Measurements from ENCODE around the gene SLC12A1.

SLC12A1 gene

DNA sequence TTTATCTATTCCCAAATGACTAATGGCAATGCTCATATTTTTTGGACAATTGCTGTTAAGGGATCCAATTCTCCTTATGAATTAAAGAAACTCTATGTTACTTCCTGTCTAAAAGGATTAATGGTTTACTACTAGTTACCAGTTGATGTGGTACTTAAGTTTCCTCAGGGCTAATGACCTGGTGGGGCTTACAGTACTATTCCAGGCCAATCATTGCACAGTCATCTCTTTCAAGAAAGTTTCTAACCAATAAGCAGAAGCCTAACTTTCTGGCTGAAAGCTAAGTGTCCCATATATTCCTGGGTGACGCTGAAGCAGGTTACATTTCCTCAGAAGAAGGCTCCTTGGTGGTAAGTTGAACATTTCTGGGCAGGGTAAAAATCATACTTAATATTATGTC is at the start of gene SLC12A1:
TSS of gene SLC12A1 (plus strand) at position 322 of the 400 bp plus-strand sequence. CDS start 1,418 bp downstream, outside the sequence.
- no peak for FAIRE-seq
- no peak for DNase-seq (ENCODE audit: insufficient read length, low spot score)
- no peak for TF ChIP-seq POLR2A (IDR thresholded peaks at IDR 0.05; ENCODE audit: low read depth, low read length)

DNA sequence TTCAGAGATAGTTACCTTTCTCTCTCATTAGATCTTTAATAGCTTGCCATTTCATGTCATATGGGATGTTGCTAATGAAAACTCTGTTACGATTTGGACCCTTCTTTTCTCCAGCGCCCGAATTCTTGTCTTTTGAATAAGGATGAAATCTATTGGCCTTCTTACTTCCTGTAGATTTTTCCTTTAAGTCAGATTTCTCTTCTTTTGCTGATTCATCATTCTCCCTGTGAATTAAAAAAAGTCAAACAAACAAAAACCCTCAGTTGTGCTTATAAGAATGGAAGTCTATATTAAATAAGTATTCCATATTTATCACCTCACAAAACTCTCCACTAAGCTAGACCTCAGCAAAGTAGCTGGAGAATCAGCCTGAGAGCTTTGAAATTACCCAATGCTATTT is 37.5 kb upstream of the SLC12A1 start:
- FAIRE-seq (no peak), DNase-seq (ENCODE audit: insufficient read length, low spot score) (no peak)
- no peak for TF ChIP-seq POLR2A (IDR thresholded peaks at IDR 0.05; ENCODE audit: low read depth, low read length)

DNA sequence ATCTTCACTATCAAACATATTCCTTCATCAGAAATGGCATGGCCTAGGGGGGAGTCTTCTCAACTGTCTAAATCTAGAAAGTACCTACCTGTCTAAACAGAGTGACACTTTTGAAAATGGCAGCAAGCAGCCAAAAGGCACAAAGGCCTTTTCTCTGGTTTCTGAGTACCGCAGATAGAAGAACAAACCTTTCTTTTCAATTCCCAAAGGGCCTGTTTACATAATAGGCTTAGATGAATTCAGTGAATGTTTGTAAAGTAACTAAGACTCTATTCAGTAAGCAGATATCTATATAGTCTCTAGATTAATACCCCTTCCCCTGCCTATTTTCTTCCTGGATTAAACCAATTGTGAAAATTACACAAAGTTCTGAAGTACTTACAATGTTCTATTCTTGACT is 35.1 kb upstream of the SLC12A1 start:
- no peak for TF ChIP-seq POLR2A (IDR thresholded peaks at IDR 0.05; ENCODE audit: low read depth, low read length)
- no peak for FAIRE-seq
- DNase-seq (ENCODE audit: insufficient read length, low spot score): no peak

DNA sequence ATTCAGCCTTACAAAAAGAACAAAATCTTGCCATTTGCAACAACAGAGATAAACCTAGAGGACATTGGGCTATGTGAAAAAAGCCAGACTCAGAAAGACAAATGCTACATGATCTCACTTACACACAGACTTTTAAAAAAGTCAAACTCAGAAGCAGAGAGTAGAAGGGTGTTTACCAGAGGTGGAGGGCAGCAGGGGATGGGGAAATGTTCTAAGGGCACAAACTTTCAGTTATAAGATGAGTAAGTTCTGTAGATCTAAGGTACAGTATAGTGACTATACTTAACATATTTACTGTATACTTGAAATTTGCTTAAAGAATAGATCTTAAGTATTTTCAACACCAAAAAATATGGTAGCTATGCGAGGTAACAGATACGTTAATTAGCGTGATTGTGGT is 31.0 kb upstream of the SLC12A1 start:
- no peak for TF ChIP-seq POLR2A (IDR thresholded peaks at IDR 0.05; ENCODE audit: low read depth, low read length)
- no peak for DNase-seq (ENCODE audit: insufficient read length, low spot score)
- no peak for FAIRE-seq

DNA sequence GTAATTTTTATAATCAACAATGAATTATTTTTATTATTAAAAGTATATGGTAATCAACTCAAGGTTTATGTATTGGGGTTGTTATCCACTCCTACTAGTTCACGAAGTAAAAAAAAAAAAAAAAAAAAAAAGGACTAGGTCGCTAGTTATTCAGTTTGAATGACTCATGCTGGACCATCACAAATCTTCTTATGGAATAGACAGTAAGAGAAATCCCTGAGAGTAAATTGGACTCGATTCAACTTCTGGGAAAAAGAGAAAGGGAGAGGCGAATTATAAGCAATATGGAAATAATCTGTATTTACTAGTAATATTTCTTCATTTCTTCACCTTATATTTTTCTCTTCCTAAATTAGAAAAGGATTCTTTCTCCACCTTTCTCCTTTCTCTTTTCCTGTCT is 30.0 kb upstream of the SLC12A1 start:
- FAIRE-seq (no peak), DNase-seq (ENCODE audit: insufficient read length, low spot score) (no peak)
- TF ChIP-seq POLR2A (IDR thresholded peaks at IDR 0.05; ENCODE audit: low read depth, low read length): no peak

DNA sequence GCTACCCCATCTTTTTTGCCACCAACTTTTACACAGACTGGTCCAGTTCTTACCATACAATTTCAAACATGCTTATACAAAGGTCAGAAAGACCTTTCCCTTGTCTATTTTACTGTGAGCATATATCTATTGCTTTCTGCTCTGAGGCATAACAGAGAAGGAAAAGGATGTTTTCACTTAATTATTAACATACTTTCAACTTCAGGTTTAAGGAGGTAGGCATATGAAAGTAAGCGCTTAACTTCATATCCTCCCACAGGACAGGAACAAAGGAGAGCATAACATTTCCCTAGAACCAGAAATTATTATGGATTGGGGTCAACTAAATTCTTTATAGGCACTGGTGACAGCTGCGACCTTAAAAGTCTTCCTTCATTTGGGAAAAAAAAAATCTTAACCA is 29.1 kb upstream of the SLC12A1 start:
- TF ChIP-seq POLR2A (IDR thresholded peaks at IDR 0.05; ENCODE audit: low read depth, low read length): no peak
- DNase-seq (ENCODE audit: insufficient read length, low spot score) (no peak), FAIRE-seq (no peak)

DNA sequence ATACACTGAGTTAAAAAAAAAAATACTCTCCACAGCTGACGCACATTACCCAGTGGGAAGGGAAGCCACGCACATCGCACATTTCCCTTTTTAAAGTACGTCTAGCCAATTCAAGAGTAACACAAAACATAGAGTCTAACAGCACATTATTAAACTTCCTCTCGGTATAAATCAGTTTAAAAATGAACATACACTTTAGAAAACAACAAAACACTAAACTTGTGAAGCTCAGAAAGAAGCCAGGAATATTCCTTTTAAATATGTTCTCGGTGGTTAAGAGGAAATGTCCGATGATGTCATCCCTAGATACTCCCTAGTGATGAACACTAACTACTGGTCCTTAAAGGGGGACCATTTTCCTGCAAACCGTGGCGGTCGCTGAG is 28.7 kb upstream of the SLC12A1 start:
- no peak for TF ChIP-seq POLR2A (IDR thresholded peaks at IDR 0.05; ENCODE audit: low read depth, low read length)
- DNase-seq (ENCODE audit: insufficient read length, low spot score) (peak; percentile 12), FAIRE-seq (peak; percentile 36)

DNA sequence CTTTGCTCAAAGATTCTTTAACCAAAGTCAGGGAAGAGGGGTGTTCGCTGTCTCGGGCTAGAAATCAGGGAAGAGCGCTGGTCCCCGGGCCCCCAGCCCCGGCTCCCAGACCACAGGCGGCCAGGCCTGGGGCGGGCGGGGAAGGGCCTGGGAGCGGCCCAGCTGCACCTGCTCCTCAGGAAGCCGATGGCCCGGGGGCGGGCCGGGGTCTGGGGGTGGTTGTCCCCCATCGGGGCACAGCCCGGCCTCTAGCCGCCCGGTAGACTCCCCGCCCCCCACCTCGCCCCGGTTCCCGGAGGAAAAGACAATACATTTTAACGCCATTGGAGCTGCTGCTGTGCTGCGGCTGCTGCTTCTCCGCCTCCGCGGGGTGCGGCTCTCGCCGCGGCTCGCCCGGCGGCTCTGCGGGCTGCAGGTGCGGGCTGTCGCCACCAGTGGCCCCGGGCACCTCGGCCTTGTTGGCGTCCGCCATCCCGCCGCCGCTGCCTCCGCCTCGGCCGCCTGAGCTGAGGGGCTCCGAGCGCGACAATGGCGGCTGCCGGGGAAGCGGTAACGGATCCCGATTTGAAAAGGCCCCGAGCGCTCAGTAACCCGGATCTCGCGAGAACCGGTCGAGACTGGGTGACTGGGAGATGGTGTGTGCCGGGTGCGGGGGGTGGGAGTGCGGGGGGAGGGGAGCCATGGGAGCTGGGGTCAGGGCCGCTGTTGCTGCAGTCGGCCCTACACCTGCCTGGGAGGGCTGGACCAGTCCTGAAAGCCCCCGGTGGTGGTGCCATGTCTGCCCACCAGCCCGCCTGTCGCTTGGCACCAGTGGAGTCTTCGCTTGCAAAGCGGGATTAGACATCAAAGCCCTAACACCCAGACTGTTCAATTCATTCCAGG is 28.1 kb upstream of the SLC12A1 start, which contains the start of gene MYEF2:
TSS of gene MYEF2 (minus strand) at position 530 of the 882 bp plus-strand sequence. CDS start at position 472, 58 bp downstream.
- DNase-seq (ENCODE audit: insufficient read length, low spot score) (peak; percentile 51), FAIRE-seq (no peak)
- peak; percentile 26; the same call in 1 of the 2 replicates for TF ChIP-seq POLR2A (IDR thresholded peaks at IDR 0.05; ENCODE audit: low read depth, low read length)

DNA sequence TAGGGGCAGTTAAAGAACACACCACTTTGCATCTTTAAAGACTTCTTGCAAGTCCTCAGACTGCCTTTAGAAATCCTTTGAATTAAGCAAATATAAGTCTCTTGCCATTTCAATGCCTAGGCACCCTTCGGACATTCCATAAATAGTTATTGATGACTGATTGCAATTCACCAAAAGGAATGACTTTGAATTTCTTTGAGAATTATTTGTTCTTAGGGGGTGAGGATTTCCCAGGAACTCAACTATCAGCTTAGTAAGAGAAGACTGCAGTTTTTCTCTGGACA is 27.5 kb upstream of the SLC12A1 start:
- no peak for TF ChIP-seq POLR2A (IDR thresholded peaks at IDR 0.05; ENCODE audit: low read depth, low read length)
- FAIRE-seq (no peak), DNase-seq (ENCODE audit: insufficient read length, low spot score) (no peak)

DNA sequence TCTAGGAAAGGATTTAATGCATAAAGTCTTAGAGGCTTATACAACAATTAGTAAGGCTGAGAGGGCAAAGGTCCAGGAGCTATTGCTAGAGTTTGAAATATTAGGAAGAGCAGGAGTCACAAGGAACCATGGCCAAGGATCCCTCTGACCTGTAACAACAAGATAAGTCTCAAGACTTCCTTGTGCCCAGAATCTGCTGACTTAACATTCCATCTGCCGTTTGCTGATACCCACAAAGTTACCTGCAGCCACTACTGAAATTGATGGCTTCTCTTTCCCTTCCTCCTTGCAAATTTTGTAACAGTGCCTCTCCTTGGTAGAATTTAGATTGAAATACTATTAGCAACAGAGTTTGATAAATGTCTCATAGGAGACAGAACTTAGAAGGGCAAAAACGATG is 23.4 kb upstream of the SLC12A1 start:
- DNase-seq (ENCODE audit: insufficient read length, low spot score) (no peak), FAIRE-seq (no peak)
- TF ChIP-seq POLR2A (IDR thresholded peaks at IDR 0.05; ENCODE audit: low read depth, low read length): no peak

DNA sequence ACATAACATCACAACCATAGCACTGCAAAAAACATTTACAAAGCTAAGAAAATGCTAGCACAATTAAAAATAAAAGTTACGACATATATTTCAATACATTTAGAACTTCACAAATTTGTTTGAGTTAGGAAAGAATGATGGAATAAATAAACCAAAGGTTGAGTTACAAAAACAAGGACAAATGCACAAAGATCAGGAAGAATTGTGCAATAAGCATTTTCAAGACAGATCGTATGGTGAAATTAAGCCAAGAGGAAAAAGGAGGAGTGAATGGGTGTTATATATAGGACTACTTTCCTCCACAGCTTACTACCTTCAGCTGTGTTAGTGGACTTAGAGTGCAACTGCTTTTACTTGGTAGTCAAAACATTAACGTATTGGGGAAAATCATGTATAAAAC is 20.6 kb upstream of the SLC12A1 start:
- TF ChIP-seq POLR2A (IDR thresholded peaks at IDR 0.05; ENCODE audit: low read depth, low read length): no peak
- DNase-seq (ENCODE audit: insufficient read length, low spot score) (no peak), FAIRE-seq (no peak)

DNA sequence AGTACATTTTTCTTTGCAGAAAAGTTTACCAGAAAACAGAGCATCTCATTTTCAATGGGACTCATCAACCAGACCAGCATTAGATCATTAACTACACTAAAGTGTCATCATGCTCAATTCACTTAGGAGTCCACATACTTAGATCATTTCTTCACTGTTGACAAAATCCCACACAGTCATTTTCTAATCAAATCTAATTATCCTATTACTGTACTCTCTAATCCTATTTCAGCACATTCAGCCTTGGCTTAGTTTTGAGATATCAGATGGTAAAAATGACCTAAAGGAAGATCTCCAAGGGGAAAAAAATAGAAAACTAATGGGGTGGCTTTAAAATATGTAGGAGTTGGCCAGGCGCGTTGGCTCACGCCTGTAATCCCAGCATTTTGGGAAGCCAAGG is 19.8 kb upstream of the SLC12A1 start:
- FAIRE-seq: no peak
- DNase-seq (ENCODE audit: insufficient read length, low spot score): no peak
- TF ChIP-seq POLR2A (IDR thresholded peaks at IDR 0.05; ENCODE audit: low read depth, low read length): no peak

DNA sequence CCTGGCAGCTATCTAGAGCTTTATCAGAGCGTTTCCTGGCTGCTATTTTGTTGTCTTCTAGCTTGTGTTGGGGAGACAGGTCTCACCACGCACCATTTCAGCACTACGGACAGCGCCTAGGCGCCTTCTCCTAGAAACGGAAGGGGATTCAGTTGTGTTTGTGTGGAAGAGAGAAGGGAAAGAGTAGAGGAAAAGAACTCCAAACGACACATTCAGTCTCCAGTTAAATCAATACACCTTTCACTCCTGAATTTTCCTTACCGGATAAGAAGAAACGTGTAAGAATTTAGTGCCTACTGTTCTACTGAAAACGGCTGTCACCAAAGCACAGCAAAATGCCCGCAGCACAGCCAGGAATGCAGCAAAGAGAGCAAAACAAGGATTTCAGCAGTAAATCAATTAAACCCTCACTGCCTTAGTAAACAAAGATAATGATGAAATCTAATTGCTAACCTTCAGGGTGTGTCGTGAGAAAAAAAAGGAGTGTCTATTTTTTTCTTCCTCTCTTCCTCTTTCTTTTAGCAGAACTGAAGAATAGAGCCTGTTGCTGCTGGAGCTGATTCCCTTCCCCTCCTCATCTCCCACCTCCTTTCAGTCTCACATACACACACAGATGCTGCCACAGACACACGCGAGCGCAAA is 15.0 kb upstream of the SLC12A1 start:
- peak; percentile 2 for DNase-seq (ENCODE audit: insufficient read length, low spot score)
- no peak for TF ChIP-seq POLR2A (IDR thresholded peaks at IDR 0.05; ENCODE audit: low read depth, low read length)
- FAIRE-seq: no peak

DNA sequence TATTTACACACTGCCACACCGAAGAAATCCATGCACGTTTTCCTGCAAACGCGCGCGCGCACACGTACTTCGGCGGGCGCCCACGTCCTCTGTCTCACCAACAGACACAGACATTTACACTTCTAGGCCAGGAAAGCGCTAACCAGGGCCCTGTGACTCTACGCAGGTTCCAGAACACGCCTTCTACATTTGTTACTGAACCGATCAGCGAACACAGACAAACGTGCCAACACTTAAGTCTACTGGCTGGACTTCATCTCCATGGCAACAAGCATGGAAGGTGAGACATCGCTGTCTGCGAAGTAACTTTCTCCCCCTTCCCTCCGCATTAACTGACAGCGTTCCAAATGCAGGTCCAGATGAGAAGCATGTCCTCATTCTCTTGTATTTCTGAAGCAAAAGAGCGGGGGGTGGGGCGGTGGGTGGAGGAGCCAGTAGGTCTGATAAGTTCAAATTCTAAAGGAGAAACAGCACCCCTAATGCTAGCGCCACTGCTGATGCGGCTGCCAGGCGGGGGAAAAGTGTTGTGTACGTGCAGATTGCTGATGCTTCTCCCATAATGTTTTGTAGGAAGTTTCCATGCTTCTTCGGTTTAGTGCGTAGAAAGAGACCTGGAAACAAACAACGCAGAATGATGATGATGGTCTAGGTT is 14.4 kb upstream of the SLC12A1 start, which contains the start of gene CTXN2:
TSS of gene CTXN2 (plus strand) at position 92 of the 652 bp plus-strand sequence. CDS start 9,636 bp downstream, outside the sequence.
- FAIRE-seq: no peak
- DNase-seq (ENCODE audit: insufficient read length, low spot score): no peak
- no peak for TF ChIP-seq POLR2A (IDR thresholded peaks at IDR 0.05; ENCODE audit: low read depth, low read length)
